SHP77 (cell line): Measurements from ENCODE around the gene SMOC2.
A peak's percentile ranks its signal among the peaks of the same experiment; 100 is the strongest.

Experiments used
- DNase-seq, 2 experiments: peaks; one replicate each; lab custom pipeline; 2025; lab: John Stamatoyannopoulos, UW

SMOC2 gene

GRCh38 chr6:168440520-168441433 lies at the start of gene SMOC2:
SMOC2 (plus strand) TSS chr6:168441184; CDS start chr6:168441371, 187 bp downstream.
- DNase-seq: peak in 1 of 2 experiments; percentile 38

GRCh38 chr6:168393126-168393870 lies 47.7 kb upstream of the SMOC2 start:
- DNase-seq: no peak

- DNase-seq: no peak
Observed at GRCh38 chr6:168394606-168395005, 46.4 kb upstream of the SMOC2 start.

DNA sequence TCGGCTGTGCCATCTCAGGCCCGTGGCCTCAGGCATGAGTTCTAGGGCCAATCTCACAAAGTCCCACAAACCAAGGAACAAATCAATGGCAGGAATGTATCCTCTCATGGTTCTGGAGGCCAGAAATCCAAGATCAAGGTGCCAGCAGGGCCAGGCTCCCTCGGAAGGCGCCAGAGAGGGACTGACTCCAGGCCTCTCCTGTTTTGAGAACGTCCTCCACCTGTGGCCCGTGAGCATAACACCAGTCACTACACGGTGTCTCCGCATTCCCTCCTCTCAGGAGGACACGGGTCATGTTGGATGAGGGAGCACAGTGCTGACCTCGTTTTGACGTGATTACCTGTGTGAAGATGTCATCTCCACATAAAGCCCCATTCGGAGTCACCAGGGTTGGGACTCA lies 45.0 kb upstream of the SMOC2 start:
- DNase-seq: no peak

DNA sequence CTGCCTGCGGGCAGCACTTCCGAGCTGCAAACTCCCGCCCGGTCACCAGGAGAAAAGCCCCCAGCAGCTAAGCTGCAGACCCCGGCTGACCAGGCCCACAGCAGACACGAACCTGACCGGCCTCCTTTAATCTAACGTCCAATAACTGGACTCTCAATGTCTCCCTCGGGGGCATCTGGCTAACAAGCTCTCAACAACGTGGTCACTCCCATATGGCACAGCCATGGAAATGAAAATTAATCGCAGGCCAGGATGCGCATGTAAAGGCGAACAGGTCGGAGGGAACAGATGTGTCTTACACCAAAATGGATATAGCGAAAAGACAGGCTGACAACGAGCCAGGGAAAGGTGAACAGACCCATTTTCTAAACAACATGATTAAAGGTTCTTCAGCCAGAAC lies 44.4 kb upstream of the SMOC2 start:
- DNase-seq: no peak

DNA sequence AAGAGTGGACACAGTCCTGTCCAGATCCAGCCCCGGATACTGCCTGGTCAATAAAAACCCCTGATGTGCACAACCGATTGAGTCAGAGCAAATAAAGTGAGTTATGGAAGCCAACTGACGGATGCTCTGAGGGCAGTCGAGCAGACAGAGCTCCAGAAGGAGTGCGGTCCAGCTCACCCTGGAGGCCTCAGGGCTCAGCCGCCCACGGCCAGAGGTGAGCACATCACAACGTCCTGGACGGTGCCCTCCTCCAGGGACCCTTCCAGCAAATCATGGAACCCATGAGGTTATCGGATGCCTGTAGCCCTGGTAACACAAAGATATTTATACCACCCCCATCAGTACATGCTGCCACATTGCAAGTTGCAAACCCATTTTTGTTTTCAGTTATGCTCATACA lies 44.0 kb upstream of the SMOC2 start:
- no peak for DNase-seq

DNA sequence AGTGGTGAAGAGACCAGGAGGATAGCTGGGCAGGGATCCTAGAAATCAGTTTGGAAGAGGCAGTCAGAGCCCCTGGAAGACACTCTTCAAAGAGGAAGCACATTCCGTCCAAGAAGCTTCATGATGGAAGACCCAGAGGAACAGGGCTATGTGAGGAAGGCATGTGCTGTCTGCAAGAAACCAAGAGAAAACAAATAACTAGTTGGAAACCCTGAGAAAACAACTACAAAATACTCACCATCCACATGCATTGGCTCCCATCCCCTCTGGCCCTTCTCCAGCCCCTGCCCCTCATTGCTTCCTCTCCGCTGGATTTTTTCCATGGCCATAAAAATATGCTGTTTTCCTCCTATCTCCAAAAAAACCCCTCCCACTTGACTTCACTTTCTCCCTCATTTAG lies 40.9 kb upstream of the SMOC2 start:
- no peak for DNase-seq

GRCh38 chr6:168403370-168404005 lies 37.5 kb upstream of the SMOC2 start:
- no peak for DNase-seq

DNA sequence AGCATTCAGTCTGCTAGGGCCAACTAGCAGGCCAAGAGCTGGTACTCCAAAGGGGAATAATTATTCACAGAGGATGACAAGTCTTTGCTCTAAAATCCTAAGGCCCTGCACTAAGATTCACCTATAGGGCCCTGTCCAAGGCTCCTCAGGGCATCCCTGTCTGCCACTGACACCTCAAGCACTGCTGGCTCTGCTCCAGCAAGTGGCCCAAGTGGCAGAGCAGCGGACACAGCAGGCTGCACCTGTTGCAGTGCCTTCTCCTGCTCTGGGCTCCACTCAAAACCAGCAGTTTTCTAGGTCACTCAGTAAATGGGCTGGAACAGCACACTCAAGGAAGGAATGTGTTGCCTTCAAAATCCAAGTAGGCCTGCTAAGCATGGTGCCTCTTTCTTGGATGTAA lies 36.4 kb upstream of the SMOC2 start:
- DNase-seq: no peak

DNA sequence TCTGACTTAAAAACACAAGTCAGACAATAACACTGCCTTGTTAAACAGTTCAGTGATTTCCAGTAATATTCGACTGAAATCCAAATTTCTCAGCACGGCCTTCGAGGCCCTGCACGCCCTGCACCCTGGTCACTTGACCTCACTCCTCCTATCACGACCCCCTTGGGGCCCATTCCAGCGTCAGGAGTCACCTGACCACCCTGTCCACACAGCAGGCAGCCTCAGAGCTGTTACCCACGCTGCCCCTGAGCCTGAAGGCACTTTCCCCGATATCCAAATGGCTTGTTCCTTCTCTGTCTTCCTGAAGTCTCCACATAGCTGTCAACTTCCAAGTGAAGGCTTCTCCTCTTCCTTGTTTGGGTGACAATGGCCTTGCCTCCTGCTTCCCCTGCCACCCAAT lies 33.1 kb upstream of the SMOC2 start:
- DNase-seq: no peak

- no peak for DNase-seq
Observed at GRCh38 chr6:168408504-168409136, 32.4 kb upstream of the SMOC2 start.

GRCh38 chr6:168410035-168410434 lies 30.9 kb upstream of the SMOC2 start:
- DNase-seq: no peak

GRCh38 chr6:168410554-168411011 lies 30.4 kb upstream of the SMOC2 start:
- no peak for DNase-seq

- no peak for DNase-seq
Observed at GRCh38 chr6:168411130-168411529, 29.9 kb upstream of the SMOC2 start.

GRCh38 chr6:168411793-168412192 lies 29.2 kb upstream of the SMOC2 start:
- no peak for DNase-seq

DNA sequence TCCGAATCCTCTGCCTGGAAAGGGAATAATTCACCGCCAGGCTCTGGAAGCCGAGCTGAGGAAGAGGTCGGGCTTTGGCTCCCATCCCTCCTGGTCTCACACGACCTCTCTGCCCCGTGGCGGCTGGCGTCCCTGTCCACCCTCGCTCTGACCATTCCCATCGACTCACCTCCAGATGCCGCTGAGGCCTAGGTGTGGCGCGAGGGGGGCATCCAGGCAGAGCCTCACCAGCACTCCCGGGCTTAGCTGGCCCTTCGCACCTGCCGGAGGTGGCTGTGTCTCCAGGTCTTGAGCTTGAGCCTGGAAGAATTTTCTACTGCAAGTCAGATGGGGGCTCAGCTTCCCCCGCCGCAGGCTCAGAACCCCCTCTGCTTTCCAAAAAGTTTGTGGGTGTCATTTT lies 28.5 kb upstream of the SMOC2 start:
- DNase-seq: no peak

GRCh38 chr6:168413018-168413720 lies 27.8 kb upstream of the SMOC2 start:
- no peak for DNase-seq

- DNase-seq: no peak
Observed at GRCh38 chr6:168413856-168414255, 27.1 kb upstream of the SMOC2 start.

DNA sequence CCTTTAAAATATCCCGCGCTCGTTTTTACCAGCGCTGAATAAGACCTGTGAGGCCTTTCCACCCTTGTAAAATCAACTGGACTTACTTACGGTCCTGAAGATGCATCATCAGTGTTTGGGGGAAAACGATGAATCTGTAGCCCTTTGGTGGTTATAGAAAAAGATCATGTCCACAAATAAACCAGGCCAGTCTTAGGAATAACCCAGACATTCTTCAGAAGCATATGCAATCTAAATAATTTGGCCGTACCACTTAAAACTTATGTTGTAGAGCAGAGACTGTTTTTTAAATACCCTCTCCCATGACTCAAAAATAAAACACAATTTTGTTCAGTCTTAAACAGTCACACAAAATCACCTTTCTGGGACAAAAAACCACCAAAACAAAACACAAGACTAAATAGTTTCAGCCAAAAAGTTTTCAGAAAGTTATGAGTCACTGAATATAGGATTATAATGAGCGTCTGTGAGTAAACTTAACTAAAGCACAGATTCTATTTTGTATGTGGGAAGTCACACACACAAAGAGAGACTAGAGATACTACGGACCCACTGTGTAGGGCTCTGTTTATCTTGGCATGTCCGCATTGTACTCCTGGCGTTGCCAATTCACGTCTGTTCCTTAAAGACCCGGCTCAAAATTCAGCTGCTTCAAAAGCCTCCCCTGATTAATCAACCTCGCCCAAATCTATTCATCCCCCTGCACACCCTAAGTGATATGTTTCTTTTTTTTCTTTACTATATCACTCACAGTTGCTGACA lies 26.5 kb upstream of the SMOC2 start:
- no peak for DNase-seq

GRCh38 chr6:168415098-168415992 lies 25.6 kb upstream of the SMOC2 start:
- no peak for DNase-seq
